OCI-LY7 (cell line): Measurements from ENCODE around the gene PAQR3.

Experiments
- EZH2phosphoT487 ChIP-seq: fragments of 200-600 bp; sonication (generic); IDR thresholded peaks from 2 replicates; pipeline ENCODE4 v1.6.1; 2018; ENCODE audit warnings: low read depth, borderline replicate concordance, mild to moderate bottlenecking, mixed run types, antibody characterized with exemption, low read length, moderate library complexity, mixed read lengths
- TF ChIP-seq, protein P1 (sequence below): fragments of 200-600 bp; sonication (generic); conservative IDR thresholded peaks from 2 replicates; pipeline ENCODE4 v1.5.1; 2014; ENCODE audit warnings: mild to moderate bottlenecking, antibody characterized with exemption, low read length, moderate library complexity, mixed read lengths

DNA sequence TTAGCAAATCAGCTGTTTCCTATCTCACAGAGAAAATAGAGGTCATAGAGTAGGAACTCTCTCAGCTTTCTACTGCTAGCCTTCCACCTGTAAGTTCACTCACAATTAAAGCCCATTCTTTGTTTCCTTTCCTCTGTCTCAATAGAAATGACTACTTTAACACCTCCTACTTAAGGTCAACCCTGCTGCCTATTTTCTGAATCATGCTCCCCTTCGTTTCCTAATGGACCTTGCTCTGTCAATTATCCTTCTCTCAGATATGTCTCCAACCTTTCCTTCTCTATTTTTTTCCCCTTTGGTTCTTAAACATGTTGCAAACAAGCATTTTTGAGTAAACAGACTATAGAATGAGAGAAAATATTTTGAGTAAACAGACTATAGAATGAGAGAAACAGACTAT lies 5.1 kb upstream of the PAQR3 start:
- TF ChIP-seq, protein P1, sequence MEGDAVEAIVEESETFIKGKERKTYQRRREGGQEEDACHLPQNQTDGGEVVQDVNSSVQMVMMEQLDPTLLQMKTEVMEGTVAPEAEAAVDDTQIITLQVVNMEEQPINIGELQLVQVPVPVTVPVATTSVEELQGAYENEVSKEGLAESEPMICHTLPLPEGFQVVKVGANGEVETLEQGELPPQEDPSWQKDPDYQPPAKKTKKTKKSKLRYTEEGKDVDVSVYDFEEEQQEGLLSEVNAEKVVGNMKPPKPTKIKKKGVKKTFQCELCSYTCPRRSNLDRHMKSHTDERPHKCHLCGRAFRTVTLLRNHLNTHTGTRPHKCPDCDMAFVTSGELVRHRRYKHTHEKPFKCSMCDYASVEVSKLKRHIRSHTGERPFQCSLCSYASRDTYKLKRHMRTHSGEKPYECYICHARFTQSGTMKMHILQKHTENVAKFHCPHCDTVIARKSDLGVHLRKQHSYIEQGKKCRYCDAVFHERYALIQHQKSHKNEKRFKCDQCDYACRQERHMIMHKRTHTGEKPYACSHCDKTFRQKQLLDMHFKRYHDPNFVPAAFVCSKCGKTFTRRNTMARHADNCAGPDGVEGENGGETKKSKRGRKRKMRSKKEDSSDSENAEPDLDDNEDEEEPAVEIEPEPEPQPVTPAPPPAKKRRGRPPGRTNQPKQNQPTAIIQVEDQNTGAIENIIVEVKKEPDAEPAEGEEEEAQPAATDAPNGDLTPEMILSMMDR = no peak
- TF ChIP-seq EZH2phosphoT487 = no peak
